Epithelial cell of prostate (primary cell): ENCODE measurements around the gene CREB3L1.
"Not testable (repeated sequence)": the region's sequence is repeated elsewhere in the genome, so short reads cannot be mapped to it uniquely, and the experiment has no call there.

Source experiments
- DNase-seq: peaks from one replicate; pipeline ENCODE4 v3.0.0-alpha.2; 2011; ENCODE audit warnings: low read depth, low spot score
- H3K27ac ChIP-seq: fragments of 450-650 bp; 2 replicates; pipeline ENCODE4 v1.5.1; 2017; ENCODE audit warnings: mild to moderate bottlenecking

Gene CREB3L1

DNA sequence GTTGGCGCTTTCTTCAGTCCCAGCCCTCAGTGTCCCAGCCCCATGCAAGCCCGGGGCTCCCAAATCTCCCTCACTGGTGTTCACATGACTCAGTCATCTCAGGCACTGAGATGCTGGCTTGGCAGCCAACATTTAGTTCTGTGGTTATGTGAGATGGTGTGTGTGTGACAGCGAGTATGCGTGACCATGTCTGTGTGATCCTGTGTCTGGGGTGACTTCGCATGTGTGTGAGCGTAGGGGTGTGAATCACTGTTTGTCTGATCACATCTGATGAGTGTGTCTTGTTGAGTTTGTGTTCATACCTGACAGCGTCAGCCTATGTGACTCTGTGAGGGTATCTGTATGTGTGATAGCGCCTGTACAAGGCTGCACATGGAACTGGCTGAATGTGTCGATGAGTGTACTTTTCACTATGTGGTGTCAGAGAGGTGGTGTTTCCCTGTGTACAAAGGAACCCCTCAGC lies 16.2 kb downstream of the CREB3L1 start:
- no peak overlapping the region for H3K27ac ChIP-seq
- DNase-seq, result no peak

DNA sequence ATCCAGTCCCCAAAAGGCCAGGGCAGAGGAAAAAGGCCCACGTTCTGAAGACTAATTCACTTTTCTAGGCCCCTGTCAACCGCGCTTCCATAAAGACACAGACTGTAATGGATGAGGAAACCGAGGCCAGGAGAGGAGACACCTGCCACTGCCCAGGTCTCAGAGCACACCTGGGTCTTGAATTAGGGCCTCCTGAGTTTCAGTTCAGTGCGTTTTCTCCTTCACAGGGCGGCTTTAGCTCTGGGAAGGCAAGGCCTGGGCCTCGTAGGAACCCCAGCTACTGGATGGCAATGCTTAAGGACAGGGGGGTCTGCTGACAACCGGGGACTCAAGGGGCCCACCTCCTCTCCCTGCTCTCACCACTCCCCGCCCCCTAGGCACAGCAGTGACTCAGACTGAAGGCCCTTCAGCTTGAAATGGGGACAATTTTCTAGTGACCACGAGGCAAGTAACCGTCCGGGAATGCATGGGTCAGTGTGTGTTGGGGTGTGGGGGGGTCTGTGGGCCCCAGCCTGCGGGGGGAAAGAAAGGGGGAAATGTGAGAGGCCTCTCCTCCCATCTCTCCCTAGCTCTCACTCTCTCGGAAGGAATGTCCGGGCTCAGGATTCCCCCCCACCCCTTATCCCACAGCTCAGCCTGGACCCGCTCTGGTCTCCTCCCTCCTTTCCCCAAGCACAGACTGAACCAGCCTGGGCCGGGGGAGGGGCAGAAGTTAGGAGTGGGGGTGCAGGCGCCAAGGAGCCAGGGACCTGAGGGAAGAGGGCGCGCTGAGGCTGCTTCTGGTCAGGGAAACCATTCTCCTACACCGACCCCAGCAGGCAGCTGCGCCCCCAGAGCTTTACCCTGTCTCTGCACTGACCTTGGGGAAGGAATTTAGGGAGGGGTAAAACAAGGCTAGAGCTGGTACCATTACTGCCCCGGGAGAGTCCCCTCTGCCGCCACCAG lies 17.2 kb downstream of the CREB3L1 start:
- no peak for DNase-seq
- no peak overlapping the region for H3K27ac ChIP-seq

DNA sequence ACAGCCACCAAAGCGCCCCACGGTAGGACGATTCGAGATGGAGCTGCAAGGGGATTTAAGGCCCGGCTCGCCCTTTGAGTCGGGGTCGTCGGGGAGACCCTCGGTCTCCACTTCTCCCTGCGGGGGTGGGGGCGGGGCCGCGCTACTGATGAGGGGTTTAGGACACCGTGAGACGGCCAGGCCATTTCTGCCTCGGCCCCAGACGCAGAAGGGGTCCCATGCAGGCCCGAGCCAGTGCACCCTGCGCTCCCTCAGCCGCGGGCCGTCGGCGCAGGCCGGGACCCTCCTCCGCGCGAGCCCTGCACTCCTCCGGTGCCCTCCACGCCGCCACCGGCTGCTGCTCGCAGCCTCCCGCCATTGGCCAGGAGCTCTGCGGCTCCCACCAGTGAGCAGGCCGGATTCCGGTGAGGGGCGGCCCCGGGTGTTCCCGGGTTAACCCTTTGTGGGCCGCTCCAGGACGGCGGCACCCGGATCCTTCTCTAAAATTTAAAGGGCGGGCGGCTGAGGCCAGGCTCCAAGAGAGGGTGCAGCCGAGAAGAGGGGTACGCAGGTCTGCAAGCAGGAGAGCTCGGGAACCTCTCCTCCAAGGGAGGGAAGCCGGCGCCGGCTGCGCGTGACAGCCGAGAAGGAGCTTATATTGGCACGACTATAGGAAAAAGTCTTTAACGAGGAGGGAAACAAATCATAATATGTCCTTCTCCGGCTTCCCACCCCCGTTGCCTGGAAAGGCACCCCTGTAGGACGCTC lies 18.0 kb downstream of the CREB3L1 start:
- DNase-seq, result no peak
- H3K27ac ChIP-seq, result no peak overlapping the region

DNA sequence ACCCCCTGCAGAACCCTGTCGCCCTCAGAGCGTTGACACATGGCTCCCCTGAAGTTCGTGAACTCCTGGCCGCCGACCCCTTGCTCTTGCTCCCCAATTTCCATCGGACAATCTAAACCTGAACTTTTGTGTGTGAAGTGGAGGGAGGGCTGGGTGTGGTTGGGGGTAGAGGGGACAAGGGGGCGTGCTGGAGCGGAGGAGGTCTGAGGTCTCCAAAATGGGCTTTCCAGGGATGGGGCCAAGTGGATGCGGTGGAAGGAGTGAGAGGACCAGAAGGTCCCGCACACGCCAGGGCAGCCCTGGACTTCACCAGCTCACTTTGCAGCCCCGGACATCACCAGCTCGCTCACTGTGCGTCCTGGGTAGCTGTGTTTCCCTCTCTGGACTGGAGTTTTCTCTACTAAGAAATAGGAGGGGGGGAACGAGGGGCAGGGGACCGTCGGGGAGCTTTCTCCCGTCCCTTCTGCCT lies 18.6 kb downstream of the CREB3L1 start:
- DNase-seq, result no peak
- H3K27ac ChIP-seq, result no peak overlapping the region

DNA sequence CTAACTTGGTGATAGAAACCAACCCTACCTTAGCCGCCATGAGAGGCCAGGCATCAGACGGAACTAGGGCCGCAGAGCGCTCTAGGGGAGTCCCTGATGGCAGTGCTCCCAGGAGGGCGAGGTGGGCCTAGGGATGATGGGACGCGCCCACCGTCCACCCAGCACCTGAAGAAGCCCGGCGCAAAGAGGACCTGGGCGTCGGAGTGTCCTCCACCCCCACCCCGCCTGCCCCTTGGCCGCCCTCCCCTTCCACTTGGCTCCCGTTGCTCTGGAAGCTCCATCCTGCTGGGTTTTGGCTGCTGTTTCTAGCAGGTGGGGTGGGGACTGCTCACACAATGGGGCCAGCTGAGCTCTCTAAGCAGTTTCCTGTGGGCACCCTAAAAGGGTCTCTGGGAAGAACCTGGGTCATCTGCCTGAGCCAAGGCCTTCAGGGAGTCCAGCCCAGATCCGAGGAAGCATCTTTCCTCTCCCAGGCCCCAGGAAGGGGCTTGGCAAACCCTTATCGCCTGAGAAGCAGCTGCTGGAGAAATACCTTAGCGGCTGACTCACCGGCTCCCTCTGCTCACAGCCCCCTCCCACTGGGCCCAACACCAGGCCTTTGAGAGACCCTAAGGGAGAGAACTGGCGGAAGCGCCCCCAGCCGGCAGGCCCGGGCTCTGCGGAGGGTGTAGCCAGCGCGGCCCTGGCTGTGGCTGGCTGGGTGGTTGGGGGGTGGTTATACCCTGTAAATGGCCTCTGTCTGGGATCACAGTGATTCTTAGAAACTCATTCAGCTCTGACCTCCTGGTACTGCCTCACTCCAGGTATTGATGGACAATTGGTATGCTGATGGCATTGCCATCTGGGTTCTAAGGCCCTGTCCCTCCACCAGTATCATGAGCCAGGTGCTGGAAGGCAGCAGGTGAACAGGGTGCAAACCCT lies 19.3 kb downstream of the CREB3L1 start:
- DNase-seq, result no peak
- no peak overlapping the region for H3K27ac ChIP-seq

DNA sequence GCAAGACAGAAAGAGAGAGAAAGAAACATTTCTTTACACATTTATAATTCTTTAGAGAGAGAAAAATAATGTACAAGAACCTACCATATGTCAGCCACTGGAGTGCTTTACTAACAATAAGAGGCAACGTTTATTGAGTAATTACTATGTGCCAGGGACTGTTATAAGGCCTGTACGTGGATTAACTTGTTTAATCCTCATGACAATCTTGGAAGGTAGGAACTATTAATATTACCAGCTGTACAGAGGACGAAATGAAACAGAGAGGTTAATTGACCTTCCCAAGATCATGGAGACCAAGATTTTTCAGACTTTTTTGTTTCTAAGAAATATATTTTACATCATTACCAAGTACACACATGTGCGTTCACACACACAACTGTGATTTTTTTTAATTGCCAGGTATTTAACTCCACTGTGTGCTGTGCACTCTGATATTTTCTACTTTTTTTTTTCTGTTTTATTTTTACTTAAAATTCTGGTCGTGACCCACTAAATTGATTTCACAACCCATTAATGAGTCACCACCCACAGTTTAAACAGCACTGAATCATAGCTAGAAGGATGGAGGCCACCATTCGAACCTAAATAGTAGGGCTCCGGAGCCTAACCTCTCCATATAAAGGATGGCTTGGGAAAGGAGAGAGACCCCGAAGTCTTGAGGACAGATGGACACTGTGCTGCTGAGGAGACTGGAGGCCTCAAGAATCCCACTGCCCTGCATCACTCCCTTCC lies 21.4 kb downstream of the CREB3L1 start:
- DNase-seq, result no peak
- H3K27ac ChIP-seq, result no peak overlapping the region

DNA sequence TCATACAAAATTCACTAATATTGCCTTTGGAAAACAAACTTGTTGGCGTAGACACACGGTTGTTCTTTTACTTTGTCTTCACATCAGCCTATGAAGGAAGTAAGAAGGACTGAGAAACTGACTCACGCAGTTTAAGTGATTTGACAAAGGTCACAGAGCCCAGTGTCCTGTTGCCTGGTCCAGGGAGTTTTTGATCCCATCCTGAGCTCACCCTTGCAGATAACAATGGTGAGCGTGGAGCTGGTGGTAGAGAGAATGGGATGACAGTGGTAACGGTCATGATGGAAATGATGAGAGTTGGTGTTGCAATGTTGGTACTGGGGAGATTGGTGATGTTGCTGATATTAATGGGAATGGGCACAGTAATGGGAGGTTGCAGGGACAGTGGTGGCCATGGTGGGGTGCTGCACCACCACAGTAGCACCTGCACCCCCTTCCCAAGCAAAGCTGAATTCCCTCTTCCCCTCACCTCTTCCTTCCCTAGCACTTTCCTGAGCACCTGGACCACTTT lies 22.0 kb downstream of the CREB3L1 start:
- DNase-seq, result no peak
- H3K27ac ChIP-seq, result no peak overlapping the region

DNA sequence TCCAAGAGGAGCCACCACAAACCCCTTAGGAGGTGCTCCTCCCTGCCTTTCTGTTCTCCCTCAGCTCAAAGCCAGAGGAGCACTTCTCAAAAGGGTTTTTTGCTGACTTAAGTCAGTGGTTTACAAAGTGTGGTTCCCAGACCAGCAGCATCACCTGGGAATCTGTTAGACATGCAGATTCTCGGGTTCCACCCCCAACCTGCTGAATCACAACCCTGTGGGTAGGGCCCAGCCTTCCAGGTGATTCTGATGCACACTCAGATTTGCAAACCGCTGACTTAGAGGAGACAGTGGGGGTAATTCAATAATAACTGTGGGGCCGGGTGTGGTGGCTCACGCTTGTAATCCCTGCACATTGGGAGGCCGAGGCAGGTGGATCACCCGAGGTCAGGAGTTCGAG lies 22.8 kb downstream of the CREB3L1 start:
- H3K27ac ChIP-seq, result no peak overlapping the region
- no peak for DNase-seq

DNA sequence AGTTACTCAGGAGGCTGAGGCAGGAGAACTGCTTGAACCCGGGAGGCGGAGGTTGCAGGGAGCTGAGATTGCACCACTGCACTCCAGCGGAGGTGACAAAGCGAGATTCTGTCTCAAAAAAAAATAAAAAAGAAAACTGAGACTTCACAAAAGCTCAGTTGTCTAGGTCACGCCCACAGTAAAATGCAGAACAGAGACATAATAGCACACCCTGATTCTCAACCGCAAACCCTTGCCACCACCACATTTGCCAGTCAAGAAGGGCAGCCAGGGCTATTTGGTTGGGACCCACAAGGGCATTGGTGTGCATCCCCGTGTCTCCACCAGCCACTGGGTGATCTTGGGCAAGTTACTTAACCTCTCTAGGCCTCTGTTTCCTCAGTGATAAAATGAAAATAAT lies 25.4 kb downstream of the CREB3L1 start:
- H3K27ac ChIP-seq, result no peak overlapping the region

DNA sequence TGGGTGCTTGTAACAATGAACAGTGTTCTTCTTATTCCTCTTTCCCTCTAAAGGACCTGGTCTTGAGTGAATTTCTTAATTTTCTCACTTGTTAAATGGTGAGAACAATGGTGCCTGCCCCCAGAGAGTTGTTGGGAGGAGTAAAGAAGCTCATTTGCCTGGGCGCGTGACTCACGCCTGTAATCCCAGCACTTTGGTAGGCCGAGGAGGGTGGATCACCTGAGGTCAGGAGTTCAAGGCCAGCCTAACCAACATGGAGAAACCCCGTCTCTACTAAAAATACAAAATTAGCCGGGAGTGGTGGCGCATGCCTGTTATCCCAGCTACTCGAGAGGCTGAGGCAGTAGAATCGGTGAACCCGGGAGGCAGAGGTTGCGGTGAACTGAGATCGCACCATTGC lies 26.6 kb downstream of the CREB3L1 start:
- H3K27ac ChIP-seq, DNase-seq: not testable (repeated sequence)

More for the DNA sequence above, 25.4 kb downstream of the CREB3L1 start:
- no peak for DNase-seq

DNA sequence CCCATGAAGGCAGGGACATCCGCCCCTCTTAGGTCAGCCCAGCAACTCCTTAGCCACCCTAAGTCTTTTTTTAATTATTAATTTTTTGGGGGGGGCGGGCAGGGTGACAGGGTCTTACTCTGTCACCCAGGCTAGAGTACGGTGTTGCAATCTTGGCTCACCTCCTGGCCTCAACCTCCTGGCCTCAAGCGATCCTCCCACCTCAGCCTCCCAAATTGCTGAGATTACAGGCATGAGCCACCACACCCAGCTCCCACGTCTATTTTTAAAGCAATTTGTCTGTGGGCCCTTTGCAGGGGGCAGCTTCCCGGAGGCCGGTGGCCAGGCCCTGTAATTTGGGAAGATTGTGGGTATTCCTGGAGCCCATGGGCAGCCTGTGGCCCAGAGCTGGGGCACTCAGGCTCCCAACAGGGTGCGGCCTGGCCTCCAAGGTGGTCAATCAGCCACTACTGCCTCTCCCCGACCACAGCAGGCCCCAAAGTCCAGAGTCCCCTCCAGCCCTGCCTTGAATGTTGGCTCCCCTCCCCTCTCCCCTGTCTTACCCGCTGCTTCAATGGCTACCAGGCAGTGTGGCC lies 27.2 kb downstream of the CREB3L1 start:
- no peak overlapping the region for H3K27ac ChIP-seq
- no peak for DNase-seq

DNA sequence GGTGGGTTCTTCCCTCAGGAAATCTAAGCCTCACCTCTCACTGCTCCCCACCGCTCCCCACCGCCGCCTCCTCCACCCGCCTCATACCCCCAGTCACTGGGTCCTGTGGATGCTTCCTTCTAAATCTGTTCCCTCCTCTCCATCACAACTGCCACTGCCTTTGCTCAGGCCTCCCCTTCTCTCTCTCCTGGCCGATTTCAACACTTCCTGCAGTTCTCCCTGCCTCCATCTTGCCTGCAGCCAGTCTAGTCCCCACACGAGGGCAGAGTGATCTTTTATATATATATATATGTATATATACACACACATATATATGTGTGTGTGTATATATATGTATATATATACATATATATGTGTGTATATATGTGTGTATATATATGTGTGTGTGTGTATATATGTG lies 27.8 kb downstream of the CREB3L1 start:
- no peak overlapping the region for H3K27ac ChIP-seq
- no peak for DNase-seq

DNA sequence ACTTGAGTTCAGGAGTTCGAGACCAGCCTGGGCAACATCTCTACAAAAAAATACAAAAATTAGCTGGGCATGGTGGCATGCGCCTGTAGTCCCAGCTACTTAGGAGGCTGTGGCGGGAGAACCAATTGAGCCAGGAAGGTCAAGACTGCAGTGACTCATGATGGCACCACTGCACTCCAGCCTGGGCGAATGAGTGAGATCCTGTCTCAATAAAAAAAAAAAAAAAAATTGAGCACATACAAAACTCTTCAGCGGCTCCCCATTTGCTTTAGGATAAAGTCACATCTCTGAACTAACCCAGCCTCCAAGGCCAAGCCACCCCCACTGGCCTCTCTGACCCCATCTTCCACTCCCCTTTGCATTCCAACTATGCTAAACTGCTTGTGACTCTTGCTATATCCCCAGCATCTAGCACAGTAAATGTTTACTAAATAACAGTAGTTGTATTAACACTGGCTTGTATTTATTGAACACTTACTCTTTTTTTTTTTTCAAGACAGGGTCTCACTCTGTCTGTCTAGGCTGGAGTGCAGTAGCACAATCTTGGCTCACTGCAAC lies 28.9 kb downstream of the CREB3L1 start:
- DNase-seq, result no peak
- no peak overlapping the region for H3K27ac ChIP-seq

DNA sequence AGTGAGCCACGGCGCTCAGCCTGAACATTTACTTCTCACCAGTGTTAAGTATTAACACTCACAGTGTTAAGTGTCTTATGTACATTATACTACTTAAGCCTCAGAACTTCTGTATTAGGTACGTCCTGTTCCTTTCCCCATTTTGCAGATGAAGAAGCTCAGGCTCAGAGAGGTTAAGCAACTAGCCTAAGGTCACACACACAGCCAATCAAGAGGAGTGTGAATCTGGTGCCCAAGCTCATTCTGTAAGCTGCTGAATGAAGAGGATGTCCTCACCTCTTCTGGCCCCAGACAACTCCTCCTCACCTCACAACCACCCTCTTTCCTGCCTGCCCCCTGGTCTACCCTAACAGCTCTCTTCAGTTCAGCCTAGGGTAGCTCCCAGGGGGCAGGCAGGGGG lies 29.9 kb downstream of the CREB3L1 start:
- DNase-seq, result no peak
- H3K27ac ChIP-seq, result no peak overlapping the region

DNA sequence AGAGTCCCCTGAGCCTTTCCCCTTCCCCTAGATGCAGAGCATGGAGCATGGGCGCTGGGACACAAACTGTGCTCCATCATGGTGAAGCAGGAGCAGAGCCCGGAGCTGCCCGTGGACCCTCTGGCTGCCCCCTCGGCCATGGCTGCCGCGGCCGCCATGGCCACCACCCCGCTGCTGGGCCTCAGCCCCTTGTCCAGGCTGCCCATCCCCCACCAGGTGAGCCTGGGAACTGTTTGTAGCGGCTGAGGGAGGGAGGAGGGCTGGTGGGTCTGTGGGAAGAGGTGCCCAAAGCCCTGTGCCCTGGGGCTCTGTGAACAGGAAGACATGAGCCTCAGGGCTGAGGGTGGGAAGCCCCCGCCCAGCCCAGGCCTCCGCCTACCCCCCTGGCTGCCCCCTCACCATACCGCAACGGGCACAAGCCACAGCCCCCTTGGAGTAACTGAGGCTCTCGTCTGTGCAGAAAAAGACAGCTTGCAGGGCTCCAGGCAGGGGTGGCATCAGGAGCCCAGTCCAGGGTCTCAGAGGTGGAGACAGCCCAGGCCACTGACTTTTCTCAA lies 30.4 kb downstream of the CREB3L1 start:
- DNase-seq, result no peak
- no peak overlapping the region for H3K27ac ChIP-seq

DNA sequence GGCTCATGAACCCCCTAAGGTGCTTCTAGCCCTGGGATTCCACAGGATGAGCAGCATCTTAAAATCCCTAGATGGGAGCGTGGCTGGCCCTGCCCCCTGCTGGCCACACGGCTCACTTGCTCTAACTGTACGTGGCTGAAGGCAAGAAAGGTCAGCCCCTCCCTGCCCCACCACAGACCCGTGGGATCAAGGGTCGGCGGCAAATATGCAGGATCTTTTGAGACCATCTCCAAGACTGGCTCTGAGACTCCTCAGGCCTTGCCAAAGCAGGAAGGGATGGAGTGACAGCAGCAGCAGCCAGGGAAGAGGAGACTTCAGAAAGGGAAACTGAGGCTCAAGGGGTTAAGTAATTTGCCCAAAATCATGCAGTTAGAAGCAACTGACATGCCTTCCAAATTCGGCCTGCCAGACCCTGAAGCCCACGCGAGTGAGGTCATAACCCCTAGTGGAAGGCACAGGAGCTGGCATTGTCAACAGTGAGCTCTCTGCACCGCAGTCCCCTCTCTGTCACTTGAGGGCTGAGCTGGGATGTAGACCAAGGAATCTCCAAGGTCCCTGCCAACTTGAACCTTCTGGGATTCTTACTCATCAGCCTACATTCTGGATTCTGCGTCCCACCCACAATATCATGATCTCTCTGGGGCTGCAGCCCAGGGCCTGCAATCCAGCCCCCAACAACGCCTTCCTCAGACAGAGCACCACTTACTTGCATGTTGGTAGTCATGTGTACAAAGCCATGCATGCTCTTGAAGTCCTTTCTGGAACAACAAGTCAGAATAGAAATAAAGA lies 31.4 kb downstream of the CREB3L1 start:
- H3K27ac ChIP-seq, result no peak overlapping the region
- no peak for DNase-seq

DNA sequence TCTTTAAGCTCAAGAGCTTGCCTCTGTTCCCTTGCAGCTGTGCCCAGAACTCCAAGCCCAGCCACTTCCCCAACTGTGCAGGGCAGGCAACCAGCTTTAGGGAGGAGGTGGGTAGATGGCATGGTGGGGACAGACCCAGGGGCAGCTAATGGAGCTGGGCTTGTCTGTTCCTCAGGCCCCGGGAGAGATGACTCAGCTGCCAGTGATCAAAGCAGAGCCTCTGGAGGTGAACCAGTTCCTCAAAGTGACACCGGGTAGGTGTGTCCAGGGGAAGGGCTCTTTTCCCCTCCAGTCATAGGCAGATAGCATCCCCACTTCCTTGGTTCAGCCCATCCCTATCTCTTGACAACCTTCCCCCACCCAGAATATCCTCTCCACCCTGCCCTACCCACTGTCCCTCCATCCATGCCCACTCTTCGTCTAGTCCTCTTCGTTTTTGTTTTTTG lies 32.4 kb downstream of the CREB3L1 start:
- no peak overlapping the region for H3K27ac ChIP-seq
- no peak for DNase-seq
